ENCODE measurements around the gene SLX1A. TPM values are rescaled to one million over a fixed set of nuclear protein-coding genes. Genes with fewer than 3 reads are reported as not detected.
"Not testable (repeated sequence)": the region's sequence is repeated elsewhere in the genome, so short reads cannot be mapped to it uniquely, and the experiment has no call there.

SLX1A gene
- 10 to 100 TPM; 22.1 to 68.1 (median 45.3) TPM for total RNA-seq

GRCh38 chr16:30193615-30194014 is at the start of gene SLX1A, which contains the start of gene BOLA2B:
Gene SLX1A (plus strand): TSS chr16:30193875. CDS start chr16:30194085, 210 bp downstream.
Gene BOLA2B (minus strand): TSS chr16:30193666. CDS start chr16:30193595, 71 bp downstream.
- H3K4me3 ChIP-seq (ENCODE audit: low read depth, poor library complexity, severe bottlenecking); intact Hi-C loops (cut with DNase I; ENCODE audit: low total_unique reads); DNase-seq (ENCODE audit: low spot score in 2 of 2): not testable (repeated sequence)
- no CpG with 5 or more reads among the region's 34 CpGs for WGBS, 2 donors

DNA sequence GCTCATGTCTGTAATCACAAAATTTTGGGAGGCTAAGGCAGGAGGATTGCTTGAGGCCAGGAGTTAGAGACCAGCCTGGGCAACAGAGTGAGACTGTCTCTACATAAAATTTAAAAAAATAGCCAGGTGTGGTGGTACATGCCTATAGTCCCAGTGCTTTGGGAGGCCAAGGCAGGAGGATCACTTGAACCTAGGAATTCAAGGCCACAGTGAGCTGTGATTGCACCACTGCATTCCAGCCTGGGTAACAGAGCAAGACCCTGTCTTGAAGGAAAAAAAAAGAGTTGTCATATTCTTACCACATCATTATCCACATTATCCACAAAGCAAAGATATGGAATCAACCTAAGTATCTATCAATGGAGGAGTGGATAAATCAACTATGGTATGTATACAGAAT is 49.7 kb upstream of the SLX1A start:
- intact Hi-C loops (cut with DNase I; ENCODE audit: low total_unique reads) = no loop called here
- no peak overlapping the region for H3K4me3 ChIP-seq (ENCODE audit: low read depth, poor library complexity, severe bottlenecking)
- no peak for DNase-seq (ENCODE audit: low spot score in 2 of 2)
- no peak for TF ChIP-seq POLR2A (IDR thresholded peaks at IDR 0.05)
- no peak for TF ChIP-seq CTCF (IDR thresholded peaks at IDR 0.05)

GRCh38 chr16:30144917-30145316 is 48.8 kb upstream of the SLX1A start:
- WGBS, 2 donors = 32 to 95% methylated on average over 1 of the region's 1 CpG
- no peak overlapping the region for H3K4me3 ChIP-seq (ENCODE audit: low read depth, poor library complexity, severe bottlenecking)
- TF ChIP-seq CTCF (IDR thresholded peaks at IDR 0.05) (no peak), POLR2A (IDR thresholded peaks at IDR 0.05) (no peak)
- intact Hi-C loops (cut with DNase I; ENCODE audit: low total_unique reads) = no loop called here
- no peak for DNase-seq (ENCODE audit: low spot score in 2 of 2)

DNA sequence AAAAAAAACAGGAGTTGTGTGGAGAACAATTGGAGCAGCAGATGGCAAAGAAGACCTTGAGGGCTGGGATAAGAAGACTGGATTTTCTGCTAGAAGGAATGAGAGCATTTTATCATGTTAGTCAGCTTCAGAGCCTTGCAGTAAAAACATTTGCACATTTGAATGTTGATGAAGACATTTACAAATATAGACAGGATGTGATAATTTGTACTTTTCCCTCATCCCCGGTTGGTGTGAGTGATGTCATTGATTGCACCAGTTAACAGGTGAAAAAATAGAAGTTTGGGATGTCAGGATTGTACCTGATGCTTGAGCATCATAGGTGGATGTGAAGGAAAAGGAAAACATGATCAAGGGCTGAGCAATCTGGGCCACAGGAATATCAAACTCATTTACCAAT is 48.0 kb upstream of the SLX1A start:
- intact Hi-C loops (cut with DNase I; ENCODE audit: low total_unique reads) = no loop called here
- DNase-seq (ENCODE audit: low spot score in 2 of 2) = no peak
- TF ChIP-seq POLR2A (IDR thresholded peaks at IDR 0.05) = no peak
- TF ChIP-seq CTCF (IDR thresholded peaks at IDR 0.05) = no peak
- no peak overlapping the region for H3K4me3 ChIP-seq (ENCODE audit: low read depth, poor library complexity, severe bottlenecking)
- WGBS, 2 donors = 53 to 62% methylated on average over 1 of the region's 1 CpG

DNA sequence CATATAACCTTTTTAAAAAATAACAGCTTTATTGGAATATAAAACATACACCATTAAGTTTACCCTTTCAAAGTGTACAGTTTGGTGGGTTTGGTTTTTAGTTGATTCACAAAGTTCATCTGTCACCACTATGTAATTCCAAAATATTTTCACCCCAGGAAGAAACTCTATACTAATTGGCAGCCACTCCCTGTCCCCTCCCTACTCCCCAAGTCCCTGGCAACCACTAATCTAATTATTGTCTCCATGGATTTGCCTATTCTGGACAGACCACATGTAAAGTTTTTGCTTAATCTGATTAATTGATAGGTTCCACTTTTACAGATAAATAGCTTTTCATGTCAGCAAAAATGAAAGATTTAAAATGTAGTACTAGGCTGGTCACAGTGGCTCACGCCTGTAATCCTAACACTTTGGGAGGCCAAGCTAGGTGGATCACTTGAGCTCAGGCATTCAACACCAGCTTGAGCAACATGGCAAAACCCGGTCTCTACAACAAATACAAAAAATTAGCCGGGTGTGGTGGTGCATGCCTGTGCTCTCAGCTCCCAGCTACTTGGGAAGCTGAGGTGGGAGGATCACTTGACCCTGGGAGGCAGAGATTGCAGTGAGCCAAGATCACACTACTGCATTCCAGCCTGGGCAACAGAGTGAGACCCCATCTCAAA is 45.7 kb upstream of the SLX1A start:
- no peak overlapping the region for H3K4me3 ChIP-seq (ENCODE audit: low read depth, poor library complexity, severe bottlenecking)
- no peak for DNase-seq (ENCODE audit: low spot score in 2 of 2)
- intact Hi-C loops (cut with DNase I; ENCODE audit: low total_unique reads) = no loop called here
- TF ChIP-seq POLR2A (IDR thresholded peaks at IDR 0.05) (no peak), CTCF (IDR thresholded peaks at IDR 0.05) (no peak)
- WGBS, 2 donors = 75 to 81% methylated on average over 3 of the region's 3 CpGs

GRCh38 chr16:30149250-30149930 is 44.3 kb upstream of the SLX1A start:
- no peak for DNase-seq (ENCODE audit: low spot score in 2 of 2)
- intact Hi-C loops (cut with DNase I; ENCODE audit: low total_unique reads) = no loop called here
- TF ChIP-seq CTCF (IDR thresholded peaks at IDR 0.05) = no peak
- no peak overlapping the region for H3K4me3 ChIP-seq (ENCODE audit: low read depth, poor library complexity, severe bottlenecking)
- 87 to 92% methylated on average over 5 of the region's 5 CpGs for WGBS, 2 donors
